Esophagus muscularis mucosa (tissue), 3 donors: ENCODE measurements around the gene ERCC5.

Source experiments
- POLR2A ChIP-seq: fragments of 450-650 bp; IDR thresholded peaks from one replicate; pipeline ENCODE4 v1.6.1; 2017; ENCODE audit warnings: antibody characterized with exemption, moderate library complexity, mild to moderate bottlenecking, low read depth
- TF ChIP-seq, protein P1 (sequence below), 3 experiments: fragments of 200-600 bp in 2 of 3; fragments of 450-650 bp in 1 of 3; sonication (generic) in 2 of 3; IDR thresholded peaks; one replicate each; pipeline ENCODE4 v1.5.1; 2017 to 2019; ENCODE audit warnings: antibody characterized with exemption in 3 of 3, mild to moderate bottlenecking in 2 of 3, moderate library complexity in 1 of 3

DNA sequence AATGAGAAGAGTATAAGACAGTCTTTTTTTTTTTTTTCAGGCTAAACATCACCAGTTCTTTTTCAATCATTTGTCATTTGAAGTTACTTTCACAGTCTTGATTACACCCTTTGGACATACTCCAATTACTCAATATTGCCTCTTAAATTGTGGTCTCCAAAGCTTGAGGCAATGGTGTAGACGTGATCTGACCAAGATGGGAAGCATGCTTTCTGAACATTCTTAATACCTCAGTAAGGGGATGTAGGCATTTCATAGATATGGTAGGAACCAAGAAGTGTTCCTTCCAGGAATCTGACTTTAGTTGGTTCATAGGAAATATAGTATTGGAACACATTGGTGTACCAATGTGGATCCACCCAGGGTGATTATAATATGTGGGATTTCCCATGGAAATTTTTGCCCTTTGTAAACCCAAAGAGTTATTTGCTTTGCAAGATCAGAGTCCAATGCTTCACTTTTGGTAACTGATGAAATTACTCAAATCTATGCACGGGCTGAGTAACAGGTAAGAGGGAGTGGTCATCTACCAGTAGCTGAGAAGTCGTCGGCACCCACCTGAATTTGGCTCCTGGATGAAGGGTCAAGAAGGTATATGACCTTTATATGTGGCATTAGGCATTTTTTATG, 62.2 kb downstream of the ERCC5 start:
- TF ChIP-seq, protein P1, sequence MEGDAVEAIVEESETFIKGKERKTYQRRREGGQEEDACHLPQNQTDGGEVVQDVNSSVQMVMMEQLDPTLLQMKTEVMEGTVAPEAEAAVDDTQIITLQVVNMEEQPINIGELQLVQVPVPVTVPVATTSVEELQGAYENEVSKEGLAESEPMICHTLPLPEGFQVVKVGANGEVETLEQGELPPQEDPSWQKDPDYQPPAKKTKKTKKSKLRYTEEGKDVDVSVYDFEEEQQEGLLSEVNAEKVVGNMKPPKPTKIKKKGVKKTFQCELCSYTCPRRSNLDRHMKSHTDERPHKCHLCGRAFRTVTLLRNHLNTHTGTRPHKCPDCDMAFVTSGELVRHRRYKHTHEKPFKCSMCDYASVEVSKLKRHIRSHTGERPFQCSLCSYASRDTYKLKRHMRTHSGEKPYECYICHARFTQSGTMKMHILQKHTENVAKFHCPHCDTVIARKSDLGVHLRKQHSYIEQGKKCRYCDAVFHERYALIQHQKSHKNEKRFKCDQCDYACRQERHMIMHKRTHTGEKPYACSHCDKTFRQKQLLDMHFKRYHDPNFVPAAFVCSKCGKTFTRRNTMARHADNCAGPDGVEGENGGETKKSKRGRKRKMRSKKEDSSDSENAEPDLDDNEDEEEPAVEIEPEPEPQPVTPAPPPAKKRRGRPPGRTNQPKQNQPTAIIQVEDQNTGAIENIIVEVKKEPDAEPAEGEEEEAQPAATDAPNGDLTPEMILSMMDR (IDR thresholded peaks at IDR 0.05): no peak
- TF ChIP-seq POLR2A: no peak
